ENCODE data around the gene WRNIP1. TPM values are rescaled to one million over a fixed set of nuclear protein-coding genes. Genes with fewer than 3 reads are reported as not detected.

WRNIP1 gene
- total and polyA plus RNA-seq, 10 of the 15 experiments (the other 5 are each of a cell fraction or from before 2014, with no cell fraction given) = 9.3 to 30.5 (median 24.3) TPM

DNA sequence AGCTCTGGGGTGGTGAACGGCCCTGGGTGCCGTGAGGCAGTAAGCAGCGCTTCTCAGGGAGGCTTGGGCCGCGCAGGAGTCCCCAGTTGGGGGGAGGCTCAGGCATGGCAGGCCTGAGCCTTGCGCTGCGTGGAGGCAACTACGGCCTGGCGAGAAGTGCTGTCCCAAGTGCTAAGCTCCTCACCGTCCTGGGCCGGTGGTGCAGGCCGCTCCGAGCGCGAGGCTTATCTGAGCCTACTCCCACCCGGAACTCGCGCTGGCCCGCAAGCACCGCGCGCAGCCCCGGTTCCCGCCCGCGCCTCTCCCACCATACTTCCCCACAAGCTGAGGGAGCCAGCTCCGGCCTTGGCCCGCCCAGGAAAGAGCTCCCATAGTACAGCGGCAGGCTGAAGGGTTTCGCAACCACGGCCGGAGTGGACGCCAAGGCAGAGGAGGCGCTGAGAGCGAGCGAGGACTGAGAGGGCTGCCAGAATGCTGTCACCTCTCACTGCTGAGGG lies 1.8 kb upstream of the WRNIP1 start:
- RAD21 ChIA-PET (ENCODE audit: unreplicated experiment) = interaction anchor here (0.5 to 1.3 kb wide), 2 partner anchors 65 to 83 kb away, joined by 3 read pairs; no protein-coding TSS in a partner anchor
- TF ChIP-seq NKRF (conservative IDR thresholded peaks at IDR 0.05) = no peak
- Histone ChIP-seq H3K27me3 (replicated peaks in 1 of 2; ENCODE audit: control insufficient read depth in 2 of 2, insufficient read depth in 2 of 2, low read length in 1 of 2) (peaks cover 0 to 3% of the 10 kb centered on the region in 2 experiments; a peak in 2 of 4 replicates), H3K4me1 (ENCODE audit: control insufficient read depth, insufficient read depth, low read length) (peaks cover 8% of the 10 kb centered on the region), H3K79me2 (ENCODE audit: control insufficient read depth, insufficient read depth, low read length) (peaks cover 27% of the 10 kb centered on the region), H3K27ac (ENCODE audit: control insufficient read depth, insufficient read depth) (no peak overlapping the region), H3K4me2 (ENCODE audit: control insufficient read depth, insufficient read depth) (no peak overlapping the region), H3K9me3 (replicated peaks; ENCODE audit: control insufficient read depth, insufficient read depth, low read length) (no peaks in the 10 kb centered on the region; the same call in 2 of the 3 replicates), H2AFZ (ENCODE audit: control insufficient read depth, low read depth, low read length) (no peak overlapping the region), H4K20me1 (ENCODE audit: control insufficient read depth, insufficient read depth) (peaks cover 3% of the 10 kb centered on the region; the same call in 1 of the 2 replicates), H3K9ac (ENCODE audit: control insufficient read depth, insufficient read depth, low read length) (no peak overlapping the region), H3K4me3 (no peak overlapping the region), H3K36me3 (ENCODE audit: control insufficient read depth in 2 of 2, insufficient read depth in 2 of 2, low read length in 1 of 2) (no peaks in the 10 kb centered on the region)
- SMC1A ChIA-PET (ENCODE audit: uncharacterized antibody, unreplicated experiment) = interaction anchor here (1.0 to 1.9 kb wide), 3 partner anchors 28 to 78 kb away, joined by 3 to 5 read pairs (median 4); partner anchors contain the start of gene SERPINB1
- intact Hi-C loops (cut with micrococcal nuclease; ENCODE audit: unreplicated experiment) (no loop called here), in situ Hi-C loops (cut with MboI) (no loop called here)
- ATAC-seq = no peak
- FAIRE-seq = no peak
- CTCF ChIA-PET = interaction anchor here (0.8 to 3.4 kb wide), 5 partner anchors 14 to 30 kb away, joined by 3 to 24 read pairs (median 6); partner anchors contain the start of gene MYLK4
- POLR2A ChIA-PET = interaction anchor here (0.6 kb wide), 1 partner anchor 750 kb away, joined by 3 read pairs; no protein-coding TSS in a partner anchor
- DNase-seq (ENCODE audit: low read depth, low spot score) = no peak
- BruUV-seq (replicated peaks) = no TSS peak
- 95% methylated on average over 36 of the region's 36 CpGs for WGBS (ENCODE audit: insufficient coverage, insufficient replicate concordance, low lambda C conversion rate, missing lambda C conversion rate)

DNA sequence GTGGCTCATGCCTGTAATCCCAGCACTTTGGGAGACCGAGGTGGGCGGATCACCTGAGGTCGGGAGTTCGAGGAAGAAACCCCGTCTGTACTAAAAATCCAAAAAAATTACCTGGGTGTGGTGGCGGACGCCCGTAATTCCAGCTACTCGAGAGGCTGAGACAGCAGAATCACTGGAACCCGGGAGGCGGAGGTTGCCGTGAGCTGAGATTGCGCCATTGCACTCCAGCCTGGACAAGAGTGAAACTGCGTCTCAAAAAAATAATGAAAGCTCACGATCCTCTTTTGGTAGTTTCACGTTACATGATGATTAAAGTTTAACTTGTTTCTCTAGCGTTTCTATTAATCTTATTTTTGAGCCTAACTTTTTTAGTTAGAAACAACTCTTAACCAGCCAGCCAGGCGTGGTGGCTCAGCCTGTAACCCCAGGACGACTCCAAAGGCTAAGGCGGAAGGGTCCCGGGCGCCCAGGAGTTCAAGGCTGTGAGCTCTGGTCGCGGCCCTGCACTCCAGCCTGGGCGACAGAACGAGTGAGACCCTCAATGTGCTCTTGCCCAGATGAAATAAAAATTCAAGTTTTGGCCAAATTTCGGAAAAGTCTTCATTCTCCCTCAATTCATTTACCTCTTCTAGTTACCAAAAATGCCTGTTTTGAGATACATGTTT lies 1.2 kb upstream of the WRNIP1 start:
- intact Hi-C loops (cut with micrococcal nuclease; ENCODE audit: unreplicated experiment) (no loop called here), in situ Hi-C loops (cut with MboI) (no loop called here)
- H3K4me3 ChIP-seq = peak overlapping the region; percentile 69; the same call in 1 of the 2 replicates
- ChIA-PET SMC1A (ENCODE audit: uncharacterized antibody, unreplicated experiment) (interaction anchor here (1.0 to 1.9 kb wide), 2 partner anchors 28 to 78 kb away, joined by 3 to 5 read pairs; partner anchors contain the start of gene SERPINB1), CTCF (interaction anchor here (1.0 to 3.4 kb wide), 2 partner anchors 14 to 26 kb away, joined by 3 to 24 read pairs; partner anchors contain the start of gene MYLK4), RAD21 (ENCODE audit: unreplicated experiment) (interaction anchor here (0.5 kb wide), 1 partner anchor 64 kb away, joined by 3 read pairs; no protein-coding TSS in a partner anchor), POLR2A (no interaction called here)
- peaks cover 3% of the 10 kb centered on the region; the same call in 1 of the 2 replicates for H4K20me1 ChIP-seq (ENCODE audit: control insufficient read depth, insufficient read depth)
- H3K27ac ChIP-seq (ENCODE audit: control insufficient read depth, insufficient read depth) = peak overlapping the region; percentile 54
- peak overlapping the region; percentile 99 for H3K4me2 ChIP-seq (ENCODE audit: control insufficient read depth, insufficient read depth)
- H3K36me3 ChIP-seq (ENCODE audit: control insufficient read depth in 2 of 2, insufficient read depth in 2 of 2, low read length in 1 of 2) = no peaks in the 10 kb centered on the region
- H3K27me3 ChIP-seq (replicated peaks in 1 of 2; ENCODE audit: control insufficient read depth in 2 of 2, insufficient read depth in 2 of 2, low read length in 1 of 2) = peaks cover 0 to 3% of the 10 kb centered on the region in 2 experiments; a peak in 2 of 4 replicates
- H3K79me2 ChIP-seq (ENCODE audit: control insufficient read depth, insufficient read depth, low read length) = peaks cover 33% of the 10 kb centered on the region
- no peak overlapping the region; the same call in 1 of the 2 replicates for H3K9ac ChIP-seq (ENCODE audit: control insufficient read depth, insufficient read depth, low read length)
- BruUV-seq (replicated peaks) = no TSS peak
- H2AFZ ChIP-seq (ENCODE audit: control insufficient read depth, low read depth, low read length) = peak overlapping the region; percentile 85
- no peaks in the 10 kb centered on the region; the same call in 2 of the 3 replicates for H3K9me3 ChIP-seq (replicated peaks; ENCODE audit: control insufficient read depth, insufficient read depth, low read length)
- H3K4me1 ChIP-seq (ENCODE audit: control insufficient read depth, insufficient read depth, low read length) = peaks cover 8% of the 10 kb centered on the region
- FAIRE-seq (no peak), ATAC-seq (no peak), DNase-seq (ENCODE audit: low read depth, low spot score) (no peak)
- 76% methylated on average over 27 of the region's 27 CpGs for WGBS (ENCODE audit: insufficient coverage, insufficient replicate concordance, low lambda C conversion rate, missing lambda C conversion rate)
- TF ChIP-seq ATF3 (IDR thresholded peaks at IDR 0.05; ENCODE audit: borderline replicate concordance, extremely low read depth, low read depth, low read length) (no peak), NBN (IDR thresholded peaks at IDR 0.05) (no peak), ZNF217 (IDR thresholded peaks at IDR 0.05) (no peak), MYC (IDR thresholded peaks at IDR 0.05; ENCODE audit: insufficient read depth, insufficient read length, insufficient replicate concordance, low read length, severe bottlenecking) (no peak), CHD1 (IDR thresholded peaks at IDR 0.05; ENCODE audit: low read depth, low read length) (no peak), IRF4 (IDR thresholded peaks at IDR 0.05; ENCODE audit: low read depth, low read length) (no peak)
- TF ChIP-seq, protein P1, sequence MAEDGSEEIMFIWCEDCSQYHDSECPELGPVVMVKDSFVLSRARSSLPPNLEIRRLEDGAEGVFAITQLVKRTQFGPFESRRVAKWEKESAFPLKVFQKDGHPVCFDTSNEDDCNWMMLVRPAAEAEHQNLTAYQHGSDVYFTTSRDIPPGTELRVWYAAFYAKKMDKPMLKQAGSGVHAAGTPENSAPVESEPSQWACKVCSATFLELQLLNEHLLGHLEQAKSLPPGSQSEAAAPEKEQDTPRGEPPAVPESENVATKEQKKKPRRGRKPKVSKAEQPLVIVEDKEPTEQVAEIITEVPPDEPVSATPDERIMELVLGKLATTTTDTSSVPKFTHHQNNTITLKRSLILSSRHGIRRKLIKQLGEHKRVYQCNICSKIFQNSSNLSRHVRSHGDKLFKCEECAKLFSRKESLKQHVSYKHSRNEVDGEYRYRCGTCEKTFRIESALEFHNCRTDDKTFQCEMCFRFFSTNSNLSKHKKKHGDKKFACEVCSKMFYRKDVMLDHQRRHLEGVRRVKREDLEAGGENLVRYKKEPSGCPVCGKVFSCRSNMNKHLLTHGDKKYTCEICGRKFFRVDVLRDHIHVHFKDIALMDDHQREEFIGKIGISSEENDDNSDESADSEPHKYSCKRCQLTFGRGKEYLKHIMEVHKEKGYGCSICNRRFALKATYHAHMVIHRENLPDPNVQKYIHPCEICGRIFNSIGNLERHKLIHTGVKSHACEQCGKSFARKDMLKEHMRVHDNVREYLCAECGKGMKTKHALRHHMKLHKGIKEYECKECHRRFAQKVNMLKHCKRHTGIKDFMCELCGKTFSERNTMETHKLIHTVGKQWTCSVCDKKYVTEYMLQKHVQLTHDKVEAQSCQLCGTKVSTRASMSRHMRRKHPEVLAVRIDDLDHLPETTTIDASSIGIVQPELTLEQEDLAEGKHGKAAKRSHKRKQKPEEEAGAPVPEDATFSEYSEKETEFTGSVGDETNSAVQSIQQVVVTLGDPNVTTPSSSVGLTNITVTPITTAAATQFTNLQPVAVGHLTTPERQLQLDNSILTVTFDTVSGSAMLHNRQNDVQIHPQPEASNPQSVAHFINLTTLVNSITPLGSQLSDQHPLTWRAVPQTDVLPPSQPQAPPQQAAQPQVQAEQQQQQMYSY (CRISPR knock-in tag; IDR thresholded peaks at IDR 0.05) = no peak

All from GM12878 (cell line).